GM21717 (cell line): ENCODE data around the gene ADAMTS7.
"Not testable (repeated sequence)": the region's sequence is repeated elsewhere in the genome, so short reads cannot be mapped to it uniquely, and the experiment has no call there.

ENCODE experiments used
- ATAC-seq: cut with Tn5 transposase; IDR thresholded peaks from one replicate; pipeline ENCODE4 v1.9.1; 2021; ENCODE audit warnings: mild to moderate bottlenecking, moderate library complexity; ENCODE audit not compliant: unreplicated experiment

Gene ADAMTS7

GRCh38 chr15:78830514-78831228 lies 19.4 kb upstream of the ADAMTS7 start:
- ATAC-seq: no peak

GRCh38 chr15:78828920-78829319 lies 17.7 kb upstream of the ADAMTS7 start:
- ATAC-seq: no peak

- no peak for ATAC-seq
Measured at GRCh38 chr15:78822514-78822913, 11.2 kb upstream of the ADAMTS7 start.

- ATAC-seq: no peak
Measured at GRCh38 chr15:78811825-78812183, 540 bp upstream of the ADAMTS7 start.

GRCh38 chr15:78810362-78811123 lies 721 bp downstream of the ADAMTS7 start:
- ATAC-seq: no peak

- ATAC-seq: no peak
Measured at GRCh38 chr15:78810003-78810361, 1.3 kb downstream of the ADAMTS7 start.

GRCh38 chr15:78808550-78808949 lies 2.7 kb downstream of the ADAMTS7 start:
- no peak for ATAC-seq

GRCh38 chr15:78807359-78807758 lies 3.9 kb downstream of the ADAMTS7 start:
- ATAC-seq: no peak

- no peak for ATAC-seq
Measured at GRCh38 chr15:78804391-78804792, 6.9 kb downstream of the ADAMTS7 start.

- ATAC-seq: no peak
Measured at GRCh38 chr15:78800806-78801205, 10.5 kb downstream of the ADAMTS7 start.

GRCh38 chr15:78800189-78800588 lies 11.1 kb downstream of the ADAMTS7 start:
- ATAC-seq: no peak

- not testable (repeated sequence) for ATAC-seq
Measured at GRCh38 chr15:78799102-78799501, 12.2 kb downstream of the ADAMTS7 start.

GRCh38 chr15:78798355-78798754 lies 12.9 kb downstream of the ADAMTS7 start:
- not testable (repeated sequence) for ATAC-seq

GRCh38 chr15:78797951-78798350 lies 13.3 kb downstream of the ADAMTS7 start:
- ATAC-seq: no peak

GRCh38 chr15:78796510-78796909 lies 14.8 kb downstream of the ADAMTS7 start:
- no peak for ATAC-seq

- no peak for ATAC-seq
Measured at GRCh38 chr15:78795043-78795442, 16.2 kb downstream of the ADAMTS7 start.

GRCh38 chr15:78794446-78794845 lies 16.8 kb downstream of the ADAMTS7 start:
- ATAC-seq: not testable (repeated sequence)

- no peak for ATAC-seq
Measured at GRCh38 chr15:78791357-78791756, 19.9 kb downstream of the ADAMTS7 start.

- ATAC-seq: no peak
Measured at GRCh38 chr15:78790027-78790426, 21.2 kb downstream of the ADAMTS7 start.

GRCh38 chr15:78789615-78790014 lies 21.6 kb downstream of the ADAMTS7 start:
- no peak for ATAC-seq

- no peak for ATAC-seq
Measured at GRCh38 chr15:78788016-78788660, 23.1 kb downstream of the ADAMTS7 start.

- not testable (repeated sequence) for ATAC-seq
Measured at GRCh38 chr15:78782402-78782801, 28.9 kb downstream of the ADAMTS7 start.
